Activated CD8-positive, alpha-beta memory T cell treated with anti-CD3 and anti-CD28 coated beads for 24 hours (primary cell): Measurements from ENCODE around the gene ZNF518B.

Experiments
- DNase-seq: peaks from one replicate; pipeline ENCODE4 v3.0.0-alpha.2; 2020

The ZNF518B gene, protein sequence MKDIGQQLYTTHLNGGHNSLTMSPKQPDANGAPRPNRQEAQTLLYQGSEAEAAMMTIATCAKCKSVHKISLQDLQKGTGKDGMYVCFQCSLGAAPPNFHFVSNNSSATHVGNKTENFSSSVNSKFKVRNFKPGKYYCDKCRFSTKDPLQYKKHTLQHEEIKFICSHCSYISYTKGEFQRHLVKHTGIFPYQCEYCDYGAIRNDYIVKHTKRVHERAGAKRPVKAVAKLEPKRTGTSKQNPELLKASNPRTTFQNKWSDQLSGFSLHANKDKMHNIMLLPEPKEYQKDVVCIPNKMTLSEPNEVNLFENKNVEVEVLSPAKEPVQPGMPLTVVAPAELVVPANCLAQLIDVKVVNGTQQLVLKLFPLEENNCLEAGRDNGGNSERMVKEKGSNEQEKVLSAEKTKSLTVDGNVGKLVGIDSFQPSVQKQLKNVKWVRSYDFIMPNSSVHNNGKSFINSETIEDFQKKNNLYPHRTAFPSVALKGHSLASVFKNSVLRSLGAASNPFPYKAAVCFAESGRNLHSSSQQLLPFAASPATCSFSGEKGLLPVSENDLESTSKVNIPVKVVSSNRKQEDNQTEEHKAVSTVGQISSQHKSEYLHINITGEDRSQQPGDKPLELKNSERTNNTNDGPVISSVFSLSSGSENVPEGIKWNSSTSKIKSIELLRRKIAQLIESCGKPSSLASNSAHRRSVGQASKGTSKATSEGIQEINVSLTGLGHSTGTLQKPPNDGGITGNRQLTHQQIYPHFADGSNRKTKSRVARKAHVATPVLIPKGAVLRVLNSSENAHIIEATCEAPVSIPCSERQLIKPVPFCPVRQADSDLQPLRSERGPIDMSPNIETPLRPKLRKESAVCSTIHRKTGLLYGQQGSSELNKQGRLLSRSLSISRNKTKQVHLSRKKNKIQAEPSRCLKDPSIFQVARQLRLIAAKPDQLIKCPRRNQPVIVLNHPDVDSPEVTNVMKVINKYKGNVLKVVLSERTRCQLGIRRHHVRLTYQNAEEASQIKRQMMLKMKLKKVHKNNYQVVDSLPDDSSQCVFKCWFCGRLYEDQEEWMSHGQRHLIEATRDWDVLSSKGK

DNA sequence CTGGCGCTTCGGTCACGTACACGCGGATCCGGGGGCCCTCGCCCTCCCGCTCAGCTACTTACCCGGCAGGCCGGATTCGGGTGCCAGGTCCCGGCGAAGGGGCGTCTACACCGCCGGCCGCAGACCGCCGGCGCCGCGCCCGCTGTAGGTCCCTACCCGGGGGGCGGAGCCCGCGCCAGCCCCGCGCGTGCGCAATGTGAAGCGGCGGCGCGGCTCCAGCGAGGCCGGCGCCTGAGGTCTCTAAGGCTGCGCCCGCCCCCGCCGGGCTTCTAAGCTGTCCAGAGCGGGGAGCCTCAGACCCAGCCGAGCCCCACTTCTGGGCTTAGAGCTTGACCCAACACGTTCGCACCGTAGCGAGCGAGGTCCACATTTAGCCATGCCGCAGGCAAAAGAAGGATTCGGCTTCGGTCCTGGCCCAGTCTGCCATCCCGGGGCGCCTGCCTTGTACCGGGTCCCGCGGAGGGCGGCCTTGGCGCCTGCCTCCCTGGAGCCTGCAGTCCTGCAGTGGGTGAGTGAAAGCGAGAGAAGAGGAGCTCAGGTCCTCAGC is at the start of gene ZNF518B:
Gene ZNF518B, minus strand, starts transcription at position 172 of the 547 bp plus-strand sequence. CDS start 11,098 bp downstream, outside the sequence.
- DNase-seq = peak; percentile 92

DNA sequence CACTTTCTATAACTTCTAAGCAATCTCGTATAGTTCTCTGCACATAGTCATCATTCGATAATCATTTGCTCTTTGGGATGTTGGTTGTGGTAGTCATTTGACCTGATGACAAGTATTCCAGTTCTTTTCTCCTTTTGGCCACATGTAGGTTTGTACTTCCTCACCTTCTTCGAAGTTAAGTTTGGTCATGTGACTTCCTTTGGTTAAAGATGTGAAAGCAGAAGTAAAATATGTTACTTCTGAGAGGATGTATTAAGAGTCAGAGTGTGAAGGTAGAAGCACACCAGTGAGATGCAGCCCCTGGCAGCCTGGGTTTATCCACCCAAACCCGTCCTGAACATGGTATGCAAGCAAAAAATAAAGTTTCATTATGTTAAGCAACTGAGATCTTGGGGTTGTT is 48.9 kb upstream of the ZNF518B start:
- DNase-seq = no peak

DNA sequence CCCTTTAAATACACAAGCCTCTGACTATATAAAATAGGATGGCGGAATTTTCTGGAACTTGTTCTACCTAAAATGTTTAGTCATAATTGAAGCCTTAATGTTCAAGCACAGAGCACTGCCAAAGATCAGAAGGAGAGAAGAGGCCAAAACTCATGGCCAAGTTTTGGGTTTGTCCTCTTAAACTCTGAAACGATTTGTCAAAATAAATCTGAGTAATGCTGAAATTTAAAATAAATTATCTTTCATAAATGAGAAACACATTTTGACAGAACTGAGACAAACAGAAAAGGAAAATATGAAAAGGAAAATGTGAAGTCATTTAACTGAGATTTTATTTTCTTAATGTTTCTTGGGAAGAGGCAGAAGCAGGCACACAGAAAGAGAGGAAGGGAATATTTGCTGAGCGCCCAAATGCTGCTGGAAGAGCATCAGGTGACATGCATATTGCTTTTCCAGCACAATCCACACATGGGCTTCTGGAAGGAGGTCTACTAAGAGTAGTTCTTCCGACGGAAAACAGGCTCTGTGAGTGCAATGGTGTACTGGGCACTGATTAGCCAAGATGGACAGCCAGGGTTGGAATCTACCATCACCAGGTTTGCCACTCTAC is 47.4 kb upstream of the ZNF518B start:
- no peak for DNase-seq

DNA sequence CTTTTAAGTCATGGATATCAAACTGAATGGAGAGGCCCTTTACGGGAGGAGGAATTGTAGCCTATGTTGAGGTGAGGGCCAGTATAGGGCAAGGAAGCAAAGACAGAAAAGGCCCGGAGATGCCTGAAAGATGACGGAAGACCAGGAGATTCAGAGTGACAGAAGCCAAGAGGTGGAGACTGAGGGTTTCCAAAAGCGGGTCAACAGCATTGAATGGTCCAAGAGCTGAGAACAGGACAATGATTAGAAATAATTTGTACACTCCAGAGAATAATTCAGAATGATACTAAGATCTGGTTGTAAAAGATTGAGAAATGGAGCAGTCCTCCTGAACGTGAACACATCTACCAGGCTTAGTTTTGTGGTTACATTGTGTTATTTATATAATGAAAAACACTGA is 45.5 kb upstream of the ZNF518B start:
- DNase-seq = no peak

DNA sequence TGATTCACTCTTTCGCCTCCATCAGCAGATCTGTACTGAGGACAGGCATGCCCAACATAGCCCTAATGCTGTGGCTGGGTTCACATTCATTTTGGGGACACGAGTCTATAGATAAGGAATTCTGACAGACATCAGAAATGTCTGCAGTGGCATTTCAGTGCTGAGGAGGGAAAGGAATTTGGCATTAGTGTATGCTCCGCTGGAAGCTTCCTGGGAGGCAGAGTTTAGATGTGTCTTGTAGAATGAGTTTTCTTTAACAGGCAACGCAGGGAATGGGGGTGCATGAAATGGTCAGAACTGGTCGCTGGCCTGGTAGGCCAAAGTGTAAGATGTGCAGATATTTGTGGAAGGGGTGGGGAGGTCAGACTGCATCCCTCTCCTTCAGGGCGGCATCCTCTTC is 43.5 kb upstream of the ZNF518B start:
- DNase-seq = no peak

DNA sequence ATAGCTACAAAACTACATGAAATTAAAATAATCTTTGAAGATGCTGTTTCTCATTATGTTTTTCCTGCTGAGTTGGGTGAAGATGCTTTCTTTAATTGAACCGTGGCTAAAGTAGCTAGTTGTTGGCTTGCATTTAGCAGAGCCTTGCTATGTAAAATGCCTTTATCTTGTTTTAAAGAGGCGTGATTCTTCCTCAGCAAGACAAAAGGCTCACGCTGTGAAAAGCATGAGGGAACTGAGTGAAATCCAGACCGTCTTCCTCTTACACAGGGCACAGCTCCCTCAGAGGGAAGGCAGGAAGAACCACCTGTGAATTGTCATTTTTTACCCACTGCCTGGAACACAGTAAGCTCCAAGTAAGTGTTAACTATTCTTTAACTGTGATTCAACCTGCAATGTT is 39.0 kb upstream of the ZNF518B start:
- DNase-seq = no peak

DNA sequence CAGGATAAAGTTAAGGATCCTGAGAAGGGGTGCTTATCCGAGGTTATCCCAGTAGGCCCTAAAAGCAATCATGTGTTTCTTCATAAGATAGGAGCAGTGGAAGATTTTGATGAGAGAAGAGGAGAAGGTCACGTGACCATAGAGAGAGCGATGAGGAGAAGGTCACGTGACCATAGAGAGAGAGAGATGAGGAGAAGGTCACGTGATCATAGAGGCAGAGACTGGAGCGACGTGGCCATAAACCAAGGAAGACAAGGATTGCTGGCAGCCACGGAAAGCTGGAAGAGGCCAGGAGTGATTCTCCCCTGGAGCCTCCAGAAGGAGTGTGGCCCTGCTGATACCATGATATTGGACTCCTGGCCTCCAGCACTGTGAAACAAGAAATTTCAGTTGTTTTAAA is 38.4 kb upstream of the ZNF518B start:
- DNase-seq = no peak

DNA sequence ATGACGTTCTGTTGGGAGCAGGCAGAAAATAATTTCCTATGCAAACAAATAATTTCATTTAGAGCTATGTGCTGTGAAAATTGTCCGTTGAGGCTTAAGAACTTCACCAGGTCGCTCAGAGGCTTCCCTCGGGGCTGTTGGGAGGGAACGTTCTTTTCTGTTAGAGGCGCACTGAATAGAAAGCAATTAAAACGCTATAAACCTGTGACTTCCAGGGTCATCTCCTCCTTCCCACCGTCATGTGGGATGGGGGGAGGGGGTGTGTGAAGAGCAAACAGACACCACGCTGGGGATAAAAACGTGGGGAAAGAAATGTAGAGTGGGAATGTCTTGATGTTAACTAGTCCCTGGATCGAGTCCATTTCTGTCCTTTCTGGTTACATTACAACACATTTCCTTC is 35.2 kb upstream of the ZNF518B start:
- DNase-seq = no peak

DNA sequence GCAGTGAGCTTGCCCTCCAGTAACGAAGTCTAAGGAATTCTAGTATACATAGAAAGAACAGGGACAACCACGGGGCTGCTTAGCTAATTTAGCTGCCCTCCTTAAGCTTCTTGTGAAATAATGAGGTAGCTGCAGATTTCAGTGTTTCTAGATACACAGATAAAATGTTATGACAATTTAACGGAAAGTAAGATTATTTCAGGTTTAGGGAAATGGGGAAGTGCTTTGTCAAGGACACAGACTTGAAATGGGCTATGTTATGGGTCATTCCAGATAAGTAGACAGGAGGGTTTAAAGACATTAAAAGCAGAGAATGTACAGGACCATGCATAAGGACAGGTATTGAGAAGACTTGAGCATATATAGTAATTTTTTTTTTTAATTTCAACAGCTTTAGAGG is 34.2 kb upstream of the ZNF518B start:
- no peak for DNase-seq

DNA sequence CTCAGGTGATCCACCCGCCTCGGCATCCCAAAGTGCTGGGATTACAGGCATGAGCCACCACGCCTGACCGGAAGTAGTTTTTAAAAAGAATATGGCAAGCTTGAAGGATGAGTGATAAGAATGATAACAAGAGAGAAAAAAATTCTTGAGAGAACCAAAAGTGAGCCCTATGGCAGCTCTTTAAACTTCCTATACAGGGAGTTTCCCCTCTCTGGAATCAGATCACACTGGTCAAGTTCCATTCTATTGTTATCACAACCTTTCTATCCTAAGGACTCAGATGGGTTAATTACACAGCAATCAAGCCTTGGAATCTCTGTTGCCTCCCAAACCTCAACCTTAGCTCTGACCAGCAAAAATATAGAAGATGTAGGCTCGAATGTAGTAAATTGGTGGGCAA is 33.8 kb upstream of the ZNF518B start:
- DNase-seq = no peak

DNA sequence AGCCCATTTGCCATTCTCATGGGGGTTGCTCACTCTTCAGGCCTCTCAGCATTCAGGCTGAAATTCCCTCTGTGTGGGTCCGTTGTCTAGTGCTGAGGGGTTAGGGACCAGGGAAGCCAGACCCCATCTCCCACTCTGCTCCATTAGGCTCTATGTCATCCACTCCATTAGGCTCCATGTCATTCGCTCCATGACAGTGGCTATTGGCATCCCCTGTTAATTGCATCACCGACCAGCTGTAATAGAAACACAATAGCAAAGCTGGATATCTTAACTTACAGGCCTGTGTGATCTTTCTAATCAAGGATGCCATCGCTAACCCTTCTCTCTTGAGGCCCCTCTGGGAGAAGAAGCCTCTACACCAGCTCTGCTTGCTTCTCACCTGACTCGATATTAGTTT is 25.7 kb upstream of the ZNF518B start:
- DNase-seq = no peak

DNA sequence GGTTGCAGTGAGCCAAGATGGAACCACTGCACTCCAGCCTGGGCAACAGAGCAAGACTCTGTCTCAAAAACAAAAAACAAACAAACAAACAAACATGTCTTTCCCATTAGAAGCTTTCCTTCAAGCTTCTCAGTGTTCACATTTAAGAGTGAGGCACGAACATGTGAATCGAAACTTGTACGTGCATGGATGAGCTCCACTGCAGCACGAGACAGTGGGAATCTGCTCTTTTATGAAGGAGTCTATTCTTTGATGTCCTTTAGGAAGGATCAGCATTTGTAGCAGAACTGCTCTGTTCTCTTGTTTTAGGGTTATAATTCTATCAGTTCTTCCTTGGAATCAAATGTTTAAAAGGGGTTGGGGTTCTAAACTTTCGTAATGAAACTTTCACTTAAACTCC is 23.4 kb upstream of the ZNF518B start:
- no peak for DNase-seq

DNA sequence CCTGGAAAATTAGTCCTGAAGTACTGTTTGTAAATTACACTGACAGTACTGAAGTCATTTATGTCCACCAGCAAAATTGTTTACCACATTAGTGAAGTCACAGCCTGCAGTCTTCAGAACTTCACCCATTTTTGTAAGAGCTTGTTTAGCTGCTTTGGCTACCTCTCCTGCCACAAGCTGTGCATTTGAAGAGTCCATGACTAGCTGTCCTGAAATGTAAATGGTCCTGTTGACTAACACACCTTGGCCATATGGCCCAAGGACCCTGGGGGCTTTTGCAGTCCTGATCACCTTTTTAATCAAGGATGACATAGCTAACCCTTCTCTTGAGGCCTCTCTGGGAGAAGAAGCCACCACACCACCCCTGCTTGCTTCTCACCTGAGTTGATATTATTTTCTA is 21.4 kb upstream of the ZNF518B start:
- no peak for DNase-seq

DNA sequence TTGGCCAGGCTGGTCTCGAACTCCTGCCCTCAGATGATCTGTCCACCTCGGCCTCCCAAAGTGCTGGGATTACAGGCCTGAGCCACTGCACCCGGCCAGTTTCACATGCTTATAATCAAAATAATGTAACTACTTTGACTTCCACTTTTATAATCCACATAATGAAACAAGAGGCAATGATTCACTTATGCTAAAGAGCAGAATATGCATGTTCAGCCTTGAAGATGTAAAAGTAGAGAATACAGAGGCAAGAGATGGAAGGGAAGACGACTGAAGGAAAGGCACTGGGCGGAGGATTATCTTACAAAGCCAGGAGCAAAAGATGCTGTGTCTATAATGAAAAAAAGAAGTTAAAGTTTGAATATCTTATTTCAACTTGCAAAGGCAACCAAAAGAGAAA is 13.3 kb upstream of the ZNF518B start:
- DNase-seq = no peak

DNA sequence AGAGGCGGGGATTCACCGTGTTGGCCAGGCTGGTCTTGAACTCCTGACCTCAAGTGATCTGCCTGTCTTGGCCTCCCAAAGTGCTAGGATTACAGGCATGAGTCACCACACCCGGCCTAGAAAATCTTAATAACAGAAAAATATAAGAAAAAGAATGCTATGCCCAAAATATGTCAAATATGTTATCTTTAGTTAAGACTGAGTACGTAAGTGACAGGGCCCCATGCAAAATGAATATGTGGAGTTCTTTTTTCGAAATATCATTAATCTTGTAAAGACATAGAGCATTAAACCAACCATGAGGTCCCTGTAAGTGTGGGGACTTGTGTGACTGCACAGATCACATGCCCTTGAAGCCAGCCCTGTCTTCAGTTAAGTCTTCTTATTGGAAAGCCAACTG is 8.9 kb upstream of the ZNF518B start:
- DNase-seq = no peak

DNA sequence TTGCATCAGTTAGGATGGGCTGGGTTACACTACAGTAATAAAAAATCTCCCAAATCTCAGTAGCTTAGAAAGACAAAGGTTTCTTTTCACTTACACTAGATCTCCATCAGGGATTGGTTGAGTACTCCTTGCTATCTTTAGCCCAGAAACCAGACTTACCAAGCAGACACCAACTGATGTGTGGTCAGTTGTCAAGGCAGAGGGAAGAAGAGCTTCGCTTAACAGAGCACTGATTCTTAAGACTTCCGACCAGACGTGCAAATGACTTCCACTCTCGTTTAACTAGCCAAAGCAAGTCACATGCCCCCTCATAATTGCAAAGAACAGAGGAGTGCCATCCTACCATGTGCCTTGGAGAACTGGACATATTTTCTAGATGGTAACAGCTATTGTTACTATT is 5.7 kb upstream of the ZNF518B start:
- no peak for DNase-seq

DNA sequence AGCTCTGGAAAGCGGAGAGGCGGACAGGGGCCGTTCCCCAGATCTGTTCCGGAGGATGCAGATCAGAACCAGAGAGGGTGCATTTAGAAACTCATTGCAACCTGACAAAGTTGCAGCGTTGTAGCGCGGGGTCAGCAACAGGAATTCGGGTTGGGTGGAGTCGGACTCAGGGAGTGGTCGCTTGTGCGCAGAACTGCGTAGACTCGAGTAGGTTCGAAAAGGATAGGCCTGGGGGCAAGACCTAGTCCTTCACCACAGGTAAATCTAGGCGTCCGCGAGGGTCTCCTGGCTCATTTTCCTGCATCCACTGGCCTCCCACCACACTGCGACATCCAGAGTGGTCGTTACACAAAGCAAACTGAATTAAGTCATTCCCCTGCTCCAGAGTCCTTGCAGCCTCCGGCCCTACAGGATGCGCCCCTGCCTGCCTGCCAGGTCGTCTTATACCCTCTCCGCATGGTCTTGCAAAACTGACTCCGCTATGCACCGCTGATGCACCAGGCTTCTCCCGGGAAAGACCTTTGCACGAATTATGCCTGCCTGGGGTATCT is 4.7 kb upstream of the ZNF518B start:
- no peak for DNase-seq

DNA sequence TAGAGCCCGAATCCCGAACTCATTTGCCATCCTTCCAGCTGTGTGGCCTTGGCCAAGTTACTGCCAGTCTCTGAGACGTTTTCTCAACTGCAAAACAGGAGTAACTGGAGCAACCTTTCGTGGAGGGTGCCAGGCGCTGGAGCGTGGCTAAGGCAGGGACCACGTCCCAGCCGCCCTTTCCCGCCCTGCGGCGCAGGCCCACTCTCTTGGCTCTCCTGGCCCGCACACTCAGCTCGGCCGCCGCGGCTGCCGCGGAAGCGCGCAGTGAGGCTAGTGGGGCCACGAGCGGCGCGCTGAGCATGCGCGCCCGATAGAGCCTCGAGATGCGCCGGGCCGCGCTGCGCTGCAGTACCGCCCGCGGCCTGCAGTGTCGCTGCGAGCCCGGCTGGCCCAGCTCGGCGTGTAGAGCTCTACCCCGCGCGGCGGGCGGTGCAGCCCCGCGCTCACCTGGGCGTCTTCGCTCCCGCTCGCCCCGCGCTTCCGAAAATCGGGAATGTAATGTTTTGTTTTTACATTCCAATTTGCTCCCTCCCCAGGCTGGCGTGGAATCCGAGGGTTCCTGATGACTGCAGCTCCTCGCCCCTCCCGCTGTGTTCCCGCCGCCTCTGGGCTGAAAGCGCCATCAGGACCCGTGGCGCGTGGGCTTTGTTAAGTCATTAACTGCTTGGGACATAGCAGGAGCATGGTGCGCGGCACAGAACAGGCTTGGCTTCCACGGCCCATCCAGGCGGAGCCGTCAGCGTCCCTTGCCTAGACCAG is 4.0 kb upstream of the ZNF518B start:
- DNase-seq = peak; percentile 88

DNA sequence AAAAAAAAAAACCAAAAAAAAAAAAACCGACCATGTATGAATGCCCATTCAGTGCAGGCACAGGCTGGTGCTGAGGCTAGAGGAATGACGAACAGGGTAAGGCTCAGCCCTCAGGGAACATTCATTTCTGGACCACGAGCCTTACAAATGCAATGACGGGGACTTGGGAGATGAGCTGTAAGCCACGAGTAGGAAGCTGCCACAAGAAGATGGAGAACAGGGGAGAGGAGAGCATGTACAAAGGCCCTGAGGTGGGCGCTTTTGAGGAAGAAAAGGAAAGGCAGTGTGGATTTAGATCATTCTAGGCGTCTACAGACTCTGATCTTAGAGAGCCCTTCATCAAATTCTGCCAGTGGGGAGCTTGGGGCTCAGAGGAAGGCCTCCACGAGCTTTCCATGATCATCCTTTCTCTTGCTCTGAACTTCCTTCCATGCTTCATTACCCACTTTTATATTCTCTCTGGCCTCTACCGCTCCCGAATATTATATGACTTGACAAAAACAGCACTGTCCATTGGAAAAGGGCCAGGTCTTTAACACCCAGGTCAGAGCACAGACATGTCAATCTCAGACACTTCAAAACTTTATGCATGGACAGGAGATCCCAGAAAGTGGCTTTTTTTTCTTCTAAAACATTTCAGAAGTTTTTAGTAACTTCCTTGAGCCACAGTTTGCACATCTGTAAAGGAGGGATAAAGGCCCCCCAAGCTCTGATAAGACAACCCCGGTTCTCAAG is 3.3 kb upstream of the ZNF518B start:
- DNase-seq = no peak

DNA sequence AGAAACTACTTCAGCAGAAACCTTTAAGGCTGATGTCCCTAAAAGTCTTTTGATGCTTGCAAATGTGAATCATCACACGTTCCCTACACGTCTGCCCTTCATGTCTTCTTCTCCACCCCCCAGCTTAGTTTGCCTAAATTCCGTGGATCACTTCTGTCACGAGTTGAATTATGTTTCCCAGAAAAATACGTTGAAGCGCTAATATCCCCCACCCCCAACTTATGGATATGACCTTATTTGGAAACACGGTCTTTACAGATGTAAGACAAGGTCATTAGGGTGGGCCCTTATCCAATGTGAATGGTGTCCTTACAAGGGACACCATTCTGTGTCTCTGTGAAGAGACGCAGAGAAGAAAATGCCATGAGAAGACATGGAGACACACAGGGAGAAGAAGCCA is 2.1 kb upstream of the ZNF518B start:
- no peak for DNase-seq

DNA sequence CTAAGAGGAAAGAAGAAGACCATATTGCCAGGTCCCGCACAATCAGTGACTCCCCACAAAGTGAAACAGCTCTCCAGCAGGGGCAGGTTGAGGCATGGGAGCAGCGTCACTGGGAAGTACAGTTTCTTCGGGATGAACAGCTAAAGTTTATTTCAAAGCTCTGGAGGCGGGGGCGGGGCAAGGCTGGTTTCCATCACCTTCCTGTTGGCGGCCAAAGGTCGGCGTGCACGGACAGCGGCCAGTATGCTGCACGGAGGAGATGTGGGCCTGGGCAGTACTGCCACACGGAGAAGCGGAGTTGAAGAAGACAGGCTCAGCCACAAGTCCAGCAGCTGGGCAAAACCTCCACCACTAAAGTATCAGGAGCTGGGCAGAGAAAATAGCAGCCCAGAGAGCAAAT is 951 bp upstream of the ZNF518B start:
- DNase-seq = no peak
